Muscle layer of duodenum (tissue), 2 donors: ENCODE results near the gene CCDC51.

Source experiments
- H3K27ac ChIP-seq: one replicate; pipeline ENCODE4 v1.7.0; 2013; ENCODE audit warnings: mild to moderate bottlenecking, low read length
- H3K27me3 ChIP-seq: one replicate; pipeline ENCODE4 v1.7.0; 2013; ENCODE audit warnings: low read depth, mild to moderate bottlenecking, control low read depth, low read length
- H3K36me3 ChIP-seq, 2 donors: one replicate each; pipeline ENCODE4 v1.7.0; 2013; ENCODE audit warnings: low read length in 2 of 2, control low read depth in 1 of 2, mild to moderate bottlenecking in 1 of 2; ENCODE audit not compliant: insufficient read depth in 2 of 2, control insufficient read depth in 1 of 2
- H3K4me1 ChIP-seq, 2 donors: one replicate each; pipeline ENCODE4 v1.7.0; 2013; ENCODE audit warnings: low read length in 2 of 2, mild to moderate bottlenecking in 2 of 2, control low read depth in 1 of 2, moderate library complexity in 1 of 2; ENCODE audit not compliant: insufficient read depth in 2 of 2, control insufficient read depth in 1 of 2
- H3K4me3 ChIP-seq, 2 donors: one replicate each; pipeline ENCODE4 v1.7.0; 2013; ENCODE audit warnings: low read length in 2 of 2, low read depth in 1 of 2, mild to moderate bottlenecking in 1 of 2
- H3K9me3 ChIP-seq, 2 donors: one replicate each; pipeline ENCODE4 v1.7.0; 2013; ENCODE audit warnings: low read length in 2 of 2, control low read depth in 1 of 2, mild to moderate bottlenecking in 1 of 2; ENCODE audit not compliant: control insufficient read depth in 1 of 2
- donor health status: healthy.

Gene CCDC51

DNA sequence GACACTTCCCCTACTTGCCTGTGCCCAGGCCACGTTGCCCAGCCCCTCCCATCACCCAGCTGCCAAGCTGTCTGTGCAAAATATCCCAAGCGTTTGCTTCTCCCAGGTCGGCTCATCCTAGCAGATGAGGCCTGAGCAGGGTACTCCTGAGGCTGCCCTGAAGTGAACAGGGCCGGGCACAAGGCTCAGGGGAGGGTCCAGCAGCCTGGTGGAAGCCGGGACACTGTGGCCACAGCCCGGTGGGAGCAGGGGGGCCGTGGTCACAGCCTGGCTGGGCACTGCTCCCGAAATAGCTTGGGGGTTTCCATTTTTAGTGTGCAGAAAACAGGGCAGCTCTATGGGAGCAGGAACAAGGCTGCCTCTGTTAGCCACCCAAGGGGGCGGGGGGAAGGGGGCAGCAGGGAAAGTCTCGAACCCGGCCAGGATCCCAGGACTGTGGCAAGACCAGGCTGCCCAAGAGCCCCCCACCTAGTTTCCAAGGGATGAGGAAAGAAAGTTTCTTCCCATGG, 13.5 kb downstream of the CCDC51 start:
- Histone ChIP-seq H3K4me3 (peak overlapping the region; percentile 34 to 55), H3K4me1 (peaks cover 24 to 72% of the 10 kb centered on the region in 2 donors), H3K36me3 (peaks cover 0 to 5% of the 10 kb centered on the region in 2 donors), H3K27me3 (no peaks in the 10 kb centered on the region), H3K27ac (peak overlapping the region; percentile 84), H3K9me3 (no peaks in the 10 kb centered on the region)

GRCh38 chr3:48425281-48425812, 14.6 kb downstream of the CCDC51 start:
- Histone ChIP-seq H3K4me1 (peaks cover 22 to 70% of the 10 kb centered on the region in 2 donors), H3K9me3 (no peaks in the 10 kb centered on the region), H3K4me3 (no peak overlapping the region), H3K36me3 (peaks cover 0 to 5% of the 10 kb centered on the region in 2 donors), H3K27ac (no peak overlapping the region), H3K27me3 (no peaks in the 10 kb centered on the region)

GRCh38 chr3:48423883-48424695, 15.8 kb downstream of the CCDC51 start:
- peaks cover 3 to 15% of the 10 kb centered on the region in 2 donors for H3K36me3 ChIP-seq
- H3K9me3 ChIP-seq: no peaks in the 10 kb centered on the region
- no peaks in the 10 kb centered on the region for H3K27me3 ChIP-seq
- no peak overlapping the region for H3K4me3 ChIP-seq
- peaks cover 18 to 64% of the 10 kb centered on the region in 2 donors for H3K4me1 ChIP-seq
- H3K27ac ChIP-seq: no peak overlapping the region

GRCh38 chr3:48423241-48423882, 16.6 kb downstream of the CCDC51 start:
- Histone ChIP-seq H3K27ac (no peak overlapping the region), H3K27me3 (no peaks in the 10 kb centered on the region), H3K36me3 (peaks cover 5 to 21% of the 10 kb centered on the region in 2 donors), H3K4me3 (no peak overlapping the region), H3K9me3 (no peaks in the 10 kb centered on the region), H3K4me1 (peaks cover 18 to 63% of the 10 kb centered on the region in 2 donors)

DNA sequence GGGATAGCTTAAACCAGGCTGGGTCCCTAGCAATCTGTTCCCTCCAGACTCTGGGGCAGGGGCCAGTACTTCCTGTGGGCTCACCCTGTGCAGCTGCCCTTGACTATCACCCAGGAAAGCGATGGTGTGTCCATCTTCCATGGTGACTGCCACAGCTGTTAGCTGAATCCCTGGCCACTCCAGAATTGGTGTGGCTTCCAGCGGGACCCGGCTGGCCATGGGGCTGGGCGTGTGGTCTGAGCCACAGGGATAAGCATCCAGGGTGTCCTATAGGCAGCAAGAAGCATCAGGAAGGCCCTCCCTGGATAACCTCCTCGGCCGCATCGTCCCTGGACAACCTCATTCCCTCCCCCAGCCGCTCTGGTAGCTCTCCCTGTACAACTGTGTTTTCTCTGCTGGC, 17.2 kb downstream of the CCDC51 start:
- Histone ChIP-seq H3K36me3 (peaks cover 5 to 28% of the 10 kb centered on the region in 2 donors), H3K4me1 (peaks cover 12 to 56% of the 10 kb centered on the region in 2 donors)

DNA sequence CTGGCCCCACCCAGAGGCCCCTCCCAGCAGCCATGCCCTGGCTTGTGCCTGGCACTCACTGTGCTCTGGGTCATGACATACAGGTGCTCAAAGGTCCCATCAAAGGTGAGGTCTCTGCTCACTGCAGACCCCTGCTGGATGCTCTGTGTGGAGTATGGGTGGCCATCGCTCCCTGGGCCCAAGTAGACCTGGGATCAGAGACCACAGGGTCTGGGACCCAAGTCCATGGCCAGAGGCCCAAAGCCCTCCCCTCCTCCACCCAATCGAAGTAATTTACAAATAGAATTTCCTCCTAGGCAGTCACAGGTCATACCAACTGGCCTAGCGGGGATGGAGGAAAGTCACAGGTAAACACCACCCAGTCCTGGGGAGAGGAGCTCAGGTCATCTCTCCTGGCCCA, 17.6 kb downstream of the CCDC51 start:
- no peak overlapping the region for H3K4me3 ChIP-seq
- H3K4me1 ChIP-seq: peaks cover 12 to 52% of the 10 kb centered on the region in 2 donors
- peaks cover 5 to 32% of the 10 kb centered on the region in 2 donors for H3K36me3 ChIP-seq
- H3K27me3 ChIP-seq: no peaks in the 10 kb centered on the region
- no peak overlapping the region for H3K27ac ChIP-seq
- H3K9me3 ChIP-seq: no peaks in the 10 kb centered on the region

More for the DNA sequence above, 17.2 kb downstream of the CCDC51 start:
- Histone ChIP-seq H3K4me3 (no peak overlapping the region), H3K27ac (no peak overlapping the region), H3K9me3 (no peaks in the 10 kb centered on the region), H3K27me3 (no peaks in the 10 kb centered on the region)

GRCh38 chr3:48420561-48420960, 19.4 kb downstream of the CCDC51 start:
- Histone ChIP-seq H3K36me3 (peaks cover 5 to 45% of the 10 kb centered on the region in 2 donors), H3K27me3 (no peaks in the 10 kb centered on the region), H3K4me1 (peaks cover 0 to 35% of the 10 kb centered on the region in 2 donors), H3K4me3 (no peak overlapping the region), H3K27ac (no peak overlapping the region), H3K9me3 (no peaks in the 10 kb centered on the region)

DNA sequence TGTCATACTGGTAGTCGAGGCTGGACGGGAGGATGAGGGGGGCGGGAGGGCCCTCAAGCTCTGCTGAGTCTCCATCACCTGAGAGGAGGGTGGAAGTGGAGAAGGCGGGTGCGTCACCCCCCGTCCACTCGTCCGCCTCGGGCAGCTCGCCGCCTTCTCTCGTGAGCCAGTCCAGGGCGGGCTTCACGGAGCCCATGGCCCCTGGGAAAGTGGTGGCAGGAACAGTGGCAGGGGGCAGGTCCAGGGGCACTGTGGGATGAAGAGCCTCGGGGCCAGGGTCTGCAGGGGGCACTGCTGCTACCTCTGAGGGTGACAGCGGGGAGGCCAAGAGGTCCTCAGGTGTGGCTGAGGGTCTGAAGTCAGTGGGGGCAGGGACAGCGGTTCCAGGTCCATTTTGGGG, 20.3 kb downstream of the CCDC51 start:
- H3K4me1 ChIP-seq: peaks cover 0 to 29% of the 10 kb centered on the region in 2 donors
- H3K27ac ChIP-seq: no peak overlapping the region
- H3K36me3 ChIP-seq: peaks cover 5 to 55% of the 10 kb centered on the region in 2 donors
- no peak overlapping the region for H3K4me3 ChIP-seq
- H3K9me3 ChIP-seq: no peaks in the 10 kb centered on the region
- H3K27me3 ChIP-seq: no peaks in the 10 kb centered on the region

GRCh38 chr3:48419149-48419548, 20.8 kb downstream of the CCDC51 start:
- no peak overlapping the region for H3K4me3 ChIP-seq
- peaks cover 5 to 59% of the 10 kb centered on the region in 2 donors for H3K36me3 ChIP-seq
- H3K27ac ChIP-seq: no peak overlapping the region
- H3K4me1 ChIP-seq: peaks cover 0 to 28% of the 10 kb centered on the region in 2 donors
- H3K27me3 ChIP-seq: no peaks in the 10 kb centered on the region
- no peaks in the 10 kb centered on the region for H3K9me3 ChIP-seq

DNA sequence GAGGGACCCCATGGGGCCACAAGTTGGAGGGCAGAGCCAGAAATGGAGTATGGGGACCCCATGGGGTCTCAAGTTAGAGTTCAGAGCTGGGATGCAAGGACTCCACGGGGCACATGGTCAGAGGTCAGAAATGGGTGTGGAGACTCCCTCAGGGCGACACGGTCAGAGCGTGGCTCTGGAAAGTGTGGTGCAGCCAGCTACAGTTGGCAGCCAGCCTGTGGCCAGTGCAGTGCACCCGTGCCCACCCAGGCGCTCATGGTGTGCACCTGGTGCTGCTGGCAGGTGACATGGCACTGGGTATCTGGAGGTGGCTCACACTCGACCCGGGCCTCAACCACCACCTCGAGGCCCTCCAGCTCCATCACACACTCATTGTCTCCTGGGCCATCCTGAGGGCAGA, 21.3 kb downstream of the CCDC51 start:
- Histone ChIP-seq H3K4me3 (no peak overlapping the region), H3K27ac (no peak overlapping the region), H3K36me3 (peaks cover 5 to 60% of the 10 kb centered on the region in 2 donors), H3K27me3 (no peaks in the 10 kb centered on the region), H3K4me1 (peaks cover 0 to 24% of the 10 kb centered on the region in 2 donors), H3K9me3 (no peaks in the 10 kb centered on the region)

GRCh38 chr3:48418140-48418539, 21.8 kb downstream of the CCDC51 start:
- Histone ChIP-seq H3K4me3 (no peak overlapping the region), H3K36me3 (peaks cover 5 to 56% of the 10 kb centered on the region in 2 donors), H3K4me1 (peaks cover 0 to 18% of the 10 kb centered on the region in 2 donors), H3K9me3 (no peaks in the 10 kb centered on the region), H3K27me3 (no peaks in the 10 kb centered on the region), H3K27ac (no peak overlapping the region)
